ENCODE measurements around the gene HMOX2. TPM values are rescaled to one million over a fixed set of nuclear protein-coding genes. Genes with fewer than 3 reads are reported as not detected.
A peak's percentile ranks its signal among the peaks of the same experiment; 100 is the strongest.

The HMOX2 gene
- polyA plus RNA-seq, 3 donors, result 42.0 to 50.8 (median 42.4) TPM

DNA sequence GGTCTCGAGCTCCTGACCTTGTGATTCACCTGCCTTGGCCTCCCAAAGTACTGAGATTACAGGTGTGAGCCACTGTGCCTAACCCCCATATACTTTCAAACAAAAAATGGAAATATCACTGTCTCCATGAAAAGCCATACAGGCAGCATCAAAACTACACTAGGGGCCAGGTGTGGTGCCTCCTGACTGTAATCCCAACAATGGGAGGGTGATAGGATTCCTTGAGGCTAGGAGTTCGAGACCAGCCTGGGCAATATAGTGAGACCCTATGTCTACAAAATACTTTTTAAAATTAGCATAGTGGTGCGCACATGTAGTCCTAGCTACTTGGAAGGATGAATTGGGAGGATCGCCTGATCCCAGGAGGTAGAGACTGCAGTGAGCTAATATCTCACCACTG, 15.7 kb downstream of the HMOX2 start:
- no peak for DNase-seq (ENCODE audit: extremely low read depth in 1 of 11, low read depth in 9 of 11, low spot score in 4 of 11)

DNA sequence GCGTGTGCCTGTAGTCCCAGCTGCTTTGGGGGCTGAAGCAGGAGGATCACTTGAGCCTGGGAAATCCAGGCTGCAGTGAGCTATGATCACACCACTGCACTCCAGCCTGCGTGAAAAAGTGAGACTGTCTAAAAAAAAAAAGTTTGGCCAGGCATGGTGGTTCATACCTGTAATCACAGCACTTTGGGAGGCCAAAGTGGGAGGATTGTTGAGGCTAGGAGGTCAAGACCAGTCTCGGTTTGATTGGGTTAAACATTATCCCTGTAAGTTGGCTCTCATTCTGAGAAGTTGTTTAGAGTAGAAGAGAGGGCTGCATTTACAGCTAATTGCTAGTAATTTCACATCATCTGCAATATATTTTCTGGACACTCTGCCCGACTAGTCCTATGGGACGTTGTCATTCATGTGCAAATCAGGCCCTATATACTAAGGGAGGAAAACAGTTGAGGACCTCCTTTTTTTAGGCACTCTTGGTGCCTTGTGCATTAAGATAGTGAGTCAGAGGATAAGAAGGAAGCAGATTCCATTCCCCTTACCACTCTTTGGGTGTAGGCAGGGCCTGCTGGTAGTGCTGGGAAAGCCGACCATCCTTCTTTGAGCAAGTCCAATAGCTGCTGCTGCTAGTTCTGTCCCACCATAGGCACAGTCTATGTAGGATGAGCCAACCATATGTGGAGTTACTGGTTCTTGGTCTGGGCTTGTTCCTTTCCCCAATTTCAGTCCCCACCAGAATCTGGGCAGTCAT, 18.7 kb downstream of the HMOX2 start:
- DNase-seq (ENCODE audit: extremely low read depth in 1 of 11, low read depth in 9 of 11, low spot score in 4 of 11), result no peak

DNA sequence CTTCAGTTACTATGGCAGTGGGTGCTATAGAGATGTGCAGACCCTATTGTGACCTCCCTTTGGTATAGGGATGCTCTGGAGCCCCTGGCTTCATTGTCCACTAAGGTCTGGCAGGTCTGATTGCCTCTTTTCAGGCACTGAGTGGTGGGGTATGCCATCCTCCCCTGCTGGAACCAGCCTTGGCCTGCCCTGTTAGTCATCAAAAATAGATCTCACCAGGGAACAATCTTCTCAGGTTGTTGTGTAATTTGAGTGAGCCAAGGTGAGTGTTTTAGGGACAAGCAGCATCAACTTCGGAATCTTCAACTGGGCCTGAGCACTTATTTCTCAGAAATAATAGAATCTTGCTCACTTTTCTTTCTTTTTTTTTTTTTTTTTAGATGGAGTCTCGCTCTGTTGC, 19.6 kb downstream of the HMOX2 start:
- no peak for DNase-seq (ENCODE audit: extremely low read depth in 1 of 11, low read depth in 9 of 11, low spot score in 4 of 11)

DNA sequence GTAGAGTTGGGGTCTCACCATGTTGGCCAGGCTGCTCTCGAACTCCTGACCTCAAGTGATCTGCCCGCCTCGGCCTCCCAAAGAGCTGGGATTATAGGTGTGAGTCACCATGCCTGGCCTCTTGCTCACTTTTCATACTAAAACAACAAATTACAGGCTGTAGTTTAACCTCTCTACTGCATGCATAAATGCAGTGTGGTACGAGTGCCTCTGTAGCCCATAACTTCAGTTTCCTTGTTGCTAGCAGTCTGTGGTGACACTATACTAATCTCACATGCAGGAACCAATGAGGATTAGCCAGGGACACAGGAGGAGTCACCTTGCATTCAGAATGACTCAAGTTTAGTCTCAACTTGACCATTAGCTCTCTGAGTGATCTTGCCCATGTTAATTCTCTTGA, 20.1 kb downstream of the HMOX2 start:
- no peak for DNase-seq (ENCODE audit: extremely low read depth in 1 of 11, low read depth in 9 of 11, low spot score in 4 of 11)

GRCh38 chr16:4498546-4499195, 22.5 kb downstream of the HMOX2 start:
- no peak for DNase-seq (ENCODE audit: extremely low read depth in 1 of 11, low read depth in 9 of 11, low spot score in 4 of 11)

GRCh38 chr16:4499196-4499555, 23.0 kb downstream of the HMOX2 start:
- DNase-seq (ENCODE audit: extremely low read depth in 1 of 11, low read depth in 9 of 11, low spot score in 4 of 11), result no peak

GRCh38 chr16:4500272-4500671, 24.1 kb downstream of the HMOX2 start:
- no peak for DNase-seq (ENCODE audit: extremely low read depth in 1 of 11, low read depth in 9 of 11, low spot score in 4 of 11)

DNA sequence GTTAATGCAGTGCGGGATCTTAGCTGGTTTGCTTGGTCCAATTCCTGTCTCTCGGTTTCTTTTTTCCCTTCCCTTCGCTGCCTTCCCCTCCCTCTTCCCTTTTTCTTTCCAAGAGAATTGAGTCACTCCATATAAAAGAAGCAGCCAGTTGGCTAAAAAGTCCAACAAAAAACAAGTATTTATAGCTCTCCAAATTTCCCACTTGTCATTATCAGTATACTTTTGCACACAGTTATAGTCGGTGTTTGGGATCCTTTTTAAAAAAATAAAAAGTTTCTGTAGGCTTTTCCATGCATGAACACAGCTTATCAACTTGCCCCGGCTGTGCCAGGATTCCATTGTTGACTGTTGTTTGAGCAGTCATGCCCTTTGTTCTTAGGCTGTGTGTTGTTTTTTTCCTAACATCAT, 24.9 kb downstream of the HMOX2 start:
- DNase-seq (ENCODE audit: extremely low read depth in 1 of 11, low read depth in 9 of 11, low spot score in 4 of 11), result no peak

DNA sequence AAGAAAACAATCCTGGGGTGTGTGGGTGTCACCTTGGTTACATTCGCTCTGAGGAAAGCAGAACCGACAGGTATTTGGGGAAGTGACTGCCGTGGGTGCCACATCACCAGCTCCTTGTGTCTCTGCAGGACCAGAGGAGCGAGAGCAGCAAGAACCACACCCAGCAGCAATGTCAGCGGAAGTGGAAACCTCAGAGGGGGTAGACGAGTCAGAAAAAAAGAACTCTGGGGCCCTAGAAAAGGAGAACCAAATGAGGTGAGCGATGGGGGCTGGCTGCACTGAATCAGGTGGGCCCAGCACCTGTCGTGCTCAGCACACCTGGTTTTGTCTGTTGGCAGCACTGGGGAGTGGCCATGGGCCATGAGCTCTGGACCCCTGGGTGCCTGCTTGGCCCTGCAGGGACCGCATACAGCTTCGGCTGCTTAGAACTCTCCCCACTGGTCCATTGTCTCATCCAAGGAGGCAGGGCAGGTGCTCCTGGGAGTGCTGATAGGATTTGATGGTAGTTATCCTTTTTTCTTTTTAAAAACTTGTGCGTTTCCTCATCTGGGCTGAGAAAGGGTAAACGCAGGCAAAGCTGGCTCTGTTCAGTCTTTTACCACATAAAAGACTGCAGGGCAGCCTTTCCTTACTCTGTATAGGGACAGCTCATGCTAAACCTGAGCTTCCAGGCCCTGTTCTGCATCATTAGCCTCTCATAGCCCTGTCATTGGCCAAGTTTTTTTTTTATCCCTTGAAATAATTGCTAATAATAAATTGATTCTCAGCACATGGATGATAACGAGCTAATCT, 29.4 kb downstream of the HMOX2 start:
- DNase-seq (ENCODE audit: extremely low read depth in 1 of 11, low read depth in 9 of 11, low spot score in 4 of 11), result no peak

GRCh38 chr16:4506450-4506849, 30.3 kb downstream of the HMOX2 start:
- peak in 8 of 11 donors; percentile 33 to 71 (median 52) for DNase-seq (ENCODE audit: extremely low read depth in 1 of 11, low read depth in 9 of 11, low spot score in 4 of 11)

- DNase-seq (ENCODE audit: extremely low read depth in 1 of 11, low read depth in 9 of 11, low spot score in 4 of 11), result no peak
Measured at GRCh38 chr16:4507588-4508345, 31.6 kb downstream of the HMOX2 start.

- no peak for DNase-seq (ENCODE audit: extremely low read depth in 1 of 11, low read depth in 9 of 11, low spot score in 4 of 11)
Measured at GRCh38 chr16:4508806-4509205, 32.6 kb downstream of the HMOX2 start.

DNA sequence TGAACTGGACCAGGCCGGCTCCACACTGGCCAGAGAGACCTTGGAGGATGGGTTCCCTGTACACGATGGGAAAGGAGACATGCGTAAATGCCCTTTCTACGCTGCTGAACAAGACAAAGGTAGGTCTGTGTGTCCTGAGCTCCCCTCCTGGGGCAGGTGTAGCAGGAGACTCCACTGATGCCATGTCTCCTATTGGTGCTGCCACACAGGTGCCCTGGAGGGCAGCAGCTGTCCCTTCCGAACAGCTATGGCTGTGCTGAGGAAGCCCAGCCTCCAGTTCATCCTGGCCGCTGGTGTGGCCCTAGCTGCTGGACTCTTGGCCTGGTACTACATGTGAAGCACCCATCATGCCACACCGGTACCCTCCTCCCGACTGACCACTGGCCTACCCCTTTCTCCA, 33.2 kb downstream of the HMOX2 start:
- no peak for DNase-seq (ENCODE audit: extremely low read depth in 1 of 11, low read depth in 9 of 11, low spot score in 4 of 11)

- DNase-seq (ENCODE audit: extremely low read depth in 1 of 11, low read depth in 9 of 11, low spot score in 4 of 11), result no peak
Measured at GRCh38 chr16:4510131-4510530, 33.9 kb downstream of the HMOX2 start.

GRCh38 chr16:4510747-4511426, 34.7 kb downstream of the HMOX2 start:
- no peak for DNase-seq (ENCODE audit: extremely low read depth in 1 of 11, low read depth in 9 of 11, low spot score in 4 of 11)

- DNase-seq (ENCODE audit: extremely low read depth in 1 of 11, low read depth in 9 of 11, low spot score in 4 of 11), result peak in 3 of 11 donors; percentile 26 to 55 (median 39)
Measured at GRCh38 chr16:4511441-4512082, 35.4 kb downstream of the HMOX2 start.

DNA sequence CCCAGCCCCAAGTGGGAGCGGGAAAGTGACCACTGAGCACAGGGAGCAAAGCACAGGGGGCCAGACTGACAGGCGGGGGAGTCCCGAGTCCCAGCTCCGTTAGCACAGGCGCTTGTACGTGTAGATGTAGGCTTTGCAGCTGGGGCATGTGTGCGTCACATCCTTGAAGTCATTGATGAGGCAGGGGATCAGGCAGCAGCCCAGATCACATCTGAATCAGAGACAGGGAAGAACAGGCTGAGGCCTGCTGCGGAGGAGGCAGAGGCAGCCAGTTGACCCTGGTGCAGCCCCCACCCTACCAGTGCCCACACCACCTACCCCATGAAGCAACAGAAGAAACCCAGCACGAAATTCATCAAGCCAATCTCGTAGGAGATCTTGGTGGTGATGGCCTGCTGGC, 36.3 kb downstream of the HMOX2 start:
- DNase-seq (ENCODE audit: extremely low read depth in 1 of 11, low read depth in 9 of 11, low spot score in 4 of 11), result no peak

- DNase-seq (ENCODE audit: extremely low read depth in 1 of 11, low read depth in 9 of 11, low spot score in 4 of 11), result no peak
Measured at GRCh38 chr16:4513086-4513860, 37.1 kb downstream of the HMOX2 start.
